H1 (cell line): ENCODE results near the gene PRC1. TPM values are rescaled to one million over a fixed set of nuclear protein-coding genes. Genes with fewer than 3 reads are reported as not detected.

Experiments
- EZH2 ChIP-seq: fragments of 200-600 bp; sonication (generic); IDR thresholded peaks from 2 replicates; pipeline ENCODE4 v1.7.1; 2012; ENCODE audit warnings: low read depth, mild to moderate bottlenecking, moderate library complexity, low read length, inconsistent platforms; ENCODE audit not compliant: severe bottlenecking
- HDAC2 ChIP-seq, 2 experiments: fragments of 300-600 bp in 1 of 2; sonication (generic) in 1 of 2; IDR thresholded peaks; 2 replicates each; pipeline ENCODE4 v1.6.1; 2011 to 2012; ENCODE audit warnings: low read depth in 2 of 2, low read length in 2 of 2, mild to moderate bottlenecking in 2 of 2, moderate library complexity in 2 of 2, borderline replicate concordance in 1 of 2, inconsistent platforms in 1 of 2
- JUND ChIP-seq: IDR thresholded peaks from 2 replicates; pipeline ENCODE4 v1.6.1; 2011; ENCODE audit warnings: mild to moderate bottlenecking, improper control_type of control experiment, low read length
- KDM1A ChIP-seq: fragments of 200-600, 300-600 bp; sonication (generic); IDR thresholded peaks from 2 replicates; pipeline ENCODE4 v1.7.1; 2016; ENCODE audit warnings: mild to moderate bottlenecking, low read length, borderline replicate concordance
- KDM4A ChIP-seq: IDR thresholded peaks from one replicate; pipeline ENCODE4 v1.7.1; 2012; ENCODE audit warnings: low read depth, mild to moderate bottlenecking, moderate library complexity, low read length, inconsistent platforms; ENCODE audit not compliant: severe bottlenecking
- NANOG ChIP-seq: IDR thresholded peaks from 2 replicates; pipeline ENCODE4 v1.6.1; 2011; ENCODE audit warnings: low read length, low read depth, mild to moderate bottlenecking, inconsistent platforms; ENCODE audit not compliant: insufficient read depth, poor library complexity, severe bottlenecking
- PHF8 ChIP-seq: fragments of 200-600 bp; sonication (generic); conservative IDR thresholded peaks from 2 replicates; pipeline ENCODE4 v1.7.1; 2012; ENCODE audit warnings: low read depth, mild to moderate bottlenecking, inconsistent platforms, low read length, moderate library complexity
- POLR2A ChIP-seq, 2 experiments: IDR thresholded peaks; 1 replicate in 1 of 2; 2 replicates in 1 of 2; pipeline ENCODE4 v1.6.1; 2011; ENCODE audit warnings: low read depth in 2 of 2, low read length in 2 of 2, mild to moderate bottlenecking in 2 of 2; ENCODE audit errors: control extremely low read depth in 1 of 2
- POLR2AphosphoS5 ChIP-seq: IDR thresholded peaks from 2 replicates; pipeline ENCODE4 v1.6.1; 2011; ENCODE audit warnings: low read depth, low read length
- POU5F1 ChIP-seq: IDR thresholded peaks from 2 replicates; pipeline ENCODE4 v1.6.1; 2011; ENCODE audit warnings: low read depth, mild to moderate bottlenecking, low read length, moderate library complexity
- RXRA ChIP-seq: IDR thresholded peaks from 2 replicates; pipeline ENCODE4 v1.6.1; 2011; ENCODE audit warnings: low read depth, mild to moderate bottlenecking, low read length, moderate library complexity; ENCODE audit not compliant: insufficient read depth
- TCF12 ChIP-seq: IDR thresholded peaks from 2 replicates; pipeline ENCODE4 v1.6.1; 2011; ENCODE audit warnings: low read depth, mild to moderate bottlenecking, low read length
- ZNF274 ChIP-seq: IDR thresholded peaks from 2 replicates; pipeline ENCODE4 v1.7.0; 2012; ENCODE audit warnings: low read length, borderline replicate concordance; ENCODE audit errors: extremely low read depth
- polyA plus RNA-seq, 7 experiments: library from polyadenylated mRNA; depleted of rRNA in 3 of 7; stranded (reverse) in 5 of 7; unstranded in 2 of 7; fragments of >200 nt in 5 of 7; fragments of 200-250 nt in 2 of 7; gene quantifications; 1 replicate in 5 of 7; 2 replicates in 1 of 7; 4 replicates in 1 of 7; pipeline versions ENCODE4 v1.2.1 to v1.2.3, GENCODE V29; 2011 to 2013; ENCODE audit warnings: missing spikeins in 2 of 7, mixed read lengths in 2 of 7
- total RNA-seq: library from RNA; stranded (reverse); fragmentation: NEBNext Ultra II Directional; extraction: Animal tissue kit (Norgen Biotek cat#: 25700); gene quantifications from 2 replicates; pipeline ENCODE4 v1.2.1, GENCODE V29; 2021
- TF ChIP-seq, protein P1 (sequence below): IDR thresholded peaks from 2 replicates; pipeline ENCODE4 v1.6.1; 2012; ENCODE audit warnings: low read length, inconsistent platforms
- TF ChIP-seq, protein P2 (sequence below): IDR thresholded peaks from 2 replicates; pipeline ENCODE4 v1.6.1; 2011; ENCODE audit warnings: low read length, improper control_type of control experiment

The PRC1 gene
- total and polyA plus RNA-seq, 2 of the 8 experiments (the other 6 are each of a cell fraction or from before 2014, with no cell fraction given) = 90.7 to 181 TPM

DNA sequence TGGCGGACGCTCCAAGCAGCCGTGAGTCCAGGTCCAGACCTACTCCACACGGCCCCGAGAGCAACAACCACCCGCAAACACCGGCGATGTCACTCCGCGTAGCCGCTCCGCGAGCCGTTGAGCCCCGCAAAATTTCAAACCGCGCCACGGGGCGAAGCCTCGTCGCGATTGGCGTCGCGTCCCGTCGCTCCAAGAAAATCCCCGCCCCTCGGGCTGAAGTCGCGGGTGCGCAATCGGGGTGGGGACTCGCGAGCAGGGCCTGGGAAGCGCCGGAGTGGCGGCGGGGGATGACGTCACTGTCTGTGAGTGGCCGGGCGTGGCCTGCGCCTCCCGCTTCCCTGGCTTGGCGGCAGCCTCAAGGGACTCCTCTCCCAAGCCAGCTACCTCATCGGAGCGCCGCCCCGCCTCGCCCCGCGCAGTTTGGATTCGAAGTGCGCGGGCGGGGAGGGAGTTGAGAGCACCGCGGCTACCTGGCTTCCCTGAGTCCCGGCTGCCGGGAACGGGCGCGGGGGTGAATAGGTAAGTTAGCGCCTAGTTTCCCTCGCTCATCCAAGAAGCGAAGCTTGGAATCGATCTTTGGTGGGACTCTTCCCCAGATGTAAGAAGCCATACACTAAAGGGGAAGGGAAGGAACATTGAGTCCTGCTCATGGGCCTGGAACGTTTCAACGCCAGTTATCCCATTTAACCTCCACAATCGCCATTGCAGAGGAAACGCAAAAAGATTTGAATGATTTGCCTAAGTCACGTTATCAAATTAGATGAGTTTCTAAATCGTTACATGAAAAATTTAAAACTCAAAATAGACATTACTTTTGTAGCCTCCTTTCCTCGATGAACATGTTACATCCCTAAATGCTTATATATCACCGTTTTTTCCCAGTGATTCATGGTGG is at the start of gene PRC1 (continued):
- TF ChIP-seq PHF8 (peak; percentile 74), TCF12 (0 out of 2 replicates have a peak, but pooled peaks have one; percentile 11), HDAC2 (IDR thresholded peaks at IDR 0.05; ENCODE audit: borderline replicate concordance in 1 of 2, low read depth in 2 of 2, low read length in 2 of 2) (0 out of 4 replicates have a peak, but pooled peaks of 1 of the 2 experiments have one; percentile 9), KDM4A (peak; percentile 79), JUND (peak; percentile 99), KDM1A (no peak), ZNF274 (no peak), EZH2 (no peak), POU5F1 (no peak), POLR2A (IDR thresholded peaks at IDR 0.05; ENCODE audit: control extremely low read depth in 1 of 2, low read depth in 2 of 2, low read length in 2 of 2) (peak; percentile 90 to 95), NANOG (peak; percentile 39), POLR2AphosphoS5 (peak; percentile 84), RXRA (no peak)
- TF ChIP-seq, protein P1, sequence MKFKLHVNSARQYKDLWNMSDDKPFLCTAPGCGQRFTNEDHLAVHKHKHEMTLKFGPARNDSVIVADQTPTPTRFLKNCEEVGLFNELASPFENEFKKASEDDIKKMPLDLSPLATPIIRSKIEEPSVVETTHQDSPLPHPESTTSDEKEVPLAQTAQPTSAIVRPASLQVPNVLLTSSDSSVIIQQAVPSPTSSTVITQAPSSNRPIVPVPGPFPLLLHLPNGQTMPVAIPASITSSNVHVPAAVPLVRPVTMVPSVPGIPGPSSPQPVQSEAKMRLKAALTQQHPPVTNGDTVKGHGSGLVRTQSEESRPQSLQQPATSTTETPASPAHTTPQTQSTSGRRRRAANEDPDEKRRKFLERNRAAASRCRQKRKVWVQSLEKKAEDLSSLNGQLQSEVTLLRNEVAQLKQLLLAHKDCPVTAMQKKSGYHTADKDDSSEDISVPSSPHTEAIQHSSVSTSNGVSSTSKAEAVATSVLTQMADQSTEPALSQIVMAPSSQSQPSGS = peak; percentile 76; the same call in 1 of the 2 replicates
- TF ChIP-seq, protein P2, sequence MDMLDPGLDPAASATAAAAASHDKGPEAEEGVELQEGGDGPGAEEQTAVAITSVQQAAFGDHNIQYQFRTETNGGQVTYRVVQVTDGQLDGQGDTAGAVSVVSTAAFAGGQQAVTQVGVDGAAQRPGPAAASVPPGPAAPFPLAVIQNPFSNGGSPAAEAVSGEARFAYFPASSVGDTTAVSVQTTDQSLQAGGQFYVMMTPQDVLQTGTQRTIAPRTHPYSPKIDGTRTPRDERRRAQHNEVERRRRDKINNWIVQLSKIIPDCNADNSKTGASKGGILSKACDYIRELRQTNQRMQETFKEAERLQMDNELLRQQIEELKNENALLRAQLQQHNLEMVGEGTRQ = no peak
